ENCODE results near the gene WDR27. TPM values are rescaled to one million over a fixed set of nuclear protein-coding genes. Genes with fewer than 3 reads are reported as not detected.
A peak's percentile ranks its signal among the peaks of the same experiment; 100 is the strongest.

Gene WDR27
- total RNA-seq, 1 donor from 2014 or later: 16.8 TPM

- DNase-seq (ENCODE audit: low read depth) (no peak), FAIRE-seq (no peak)
- no peak for TF ChIP-seq CTCF (IDR thresholded peaks at IDR 0.05; ENCODE audit: insufficient read depth, low read length, severe bottlenecking)
- Histone ChIP-seq H3K27me3 (ENCODE audit: control insufficient read depth, insufficient read depth, low read length) (no peaks in the 10 kb centered on the region), H3K36me3 (ENCODE audit: control insufficient read depth, insufficient read depth, low read length) (no peaks in the 10 kb centered on the region), H3K4me3 (ENCODE audit: low read depth, low read length) (no peak overlapping the region)
Observed at GRCh38 chr6:169417101-169417500, 284.7 kb downstream of the WDR27 start.

GRCh38 chr6:169416249-169416648, 285.6 kb downstream of the WDR27 start:
- DNase-seq (ENCODE audit: low read depth) (no peak), FAIRE-seq (no peak)
- no peak for TF ChIP-seq CTCF (IDR thresholded peaks at IDR 0.05; ENCODE audit: insufficient read depth, low read length, severe bottlenecking)
- Histone ChIP-seq H3K36me3 (ENCODE audit: control insufficient read depth, insufficient read depth, low read length) (no peaks in the 10 kb centered on the region), H3K4me3 (ENCODE audit: low read depth, low read length) (no peak overlapping the region), H3K27me3 (ENCODE audit: control insufficient read depth, insufficient read depth, low read length) (no peaks in the 10 kb centered on the region)

GRCh38 chr6:169415179-169415578, 286.6 kb downstream of the WDR27 start:
- TF ChIP-seq CTCF (IDR thresholded peaks at IDR 0.05; ENCODE audit: insufficient read depth, low read length, severe bottlenecking): no peak
- DNase-seq (ENCODE audit: low read depth): no peak
- Histone ChIP-seq H3K27me3 (ENCODE audit: control insufficient read depth, insufficient read depth, low read length) (no peaks in the 10 kb centered on the region), H3K36me3 (ENCODE audit: control insufficient read depth, insufficient read depth, low read length) (no peaks in the 10 kb centered on the region), H3K4me3 (ENCODE audit: low read depth, low read length) (no peak overlapping the region)
- FAIRE-seq: no peak

GRCh38 chr6:169411722-169412121, 290.1 kb downstream of the WDR27 start:
- H3K4me3 ChIP-seq (ENCODE audit: low read depth, low read length): no peak overlapping the region
- DNase-seq (ENCODE audit: low read depth) (no peak), FAIRE-seq (no peak)
- no peaks in the 10 kb centered on the region for H3K27me3 ChIP-seq (ENCODE audit: control insufficient read depth, insufficient read depth, low read length)
- H3K36me3 ChIP-seq (ENCODE audit: control insufficient read depth, insufficient read depth, low read length): no peaks in the 10 kb centered on the region
- TF ChIP-seq CTCF (IDR thresholded peaks at IDR 0.05; ENCODE audit: insufficient read depth, low read length, severe bottlenecking): no peak

- Histone ChIP-seq H3K36me3 (ENCODE audit: control insufficient read depth, insufficient read depth, low read length) (no peaks in the 10 kb centered on the region), H3K4me3 (ENCODE audit: low read depth, low read length) (no peak overlapping the region), H3K27me3 (ENCODE audit: control insufficient read depth, insufficient read depth, low read length) (no peaks in the 10 kb centered on the region)
- FAIRE-seq (no peak), DNase-seq (ENCODE audit: low read depth) (no peak)
- no peak for TF ChIP-seq CTCF (IDR thresholded peaks at IDR 0.05; ENCODE audit: insufficient read depth, low read length, severe bottlenecking)
Observed at GRCh38 chr6:169411296-169411695, 290.5 kb downstream of the WDR27 start.

- Histone ChIP-seq H3K27me3 (ENCODE audit: control insufficient read depth, insufficient read depth, low read length) (no peaks in the 10 kb centered on the region), H3K36me3 (ENCODE audit: control insufficient read depth, insufficient read depth, low read length) (no peaks in the 10 kb centered on the region), H3K4me3 (ENCODE audit: low read depth, low read length) (no peak overlapping the region)
- DNase-seq (ENCODE audit: low read depth): peak; percentile 10
- no peak for TF ChIP-seq CTCF (IDR thresholded peaks at IDR 0.05; ENCODE audit: insufficient read depth, low read length, severe bottlenecking)
- no peak for FAIRE-seq
Observed at GRCh38 chr6:169409742-169410312, 292.0 kb downstream of the WDR27 start.
